NCI-H2171 treated with DMSO at 0.1 percent for 48 hours (cell line): ENCODE data around the gene CBX4.

Experiments
- DNase-seq: peaks from one replicate; lab custom pipeline; 2025; lab: John Stamatoyannopoulos, UW

Gene CBX4

DNA sequence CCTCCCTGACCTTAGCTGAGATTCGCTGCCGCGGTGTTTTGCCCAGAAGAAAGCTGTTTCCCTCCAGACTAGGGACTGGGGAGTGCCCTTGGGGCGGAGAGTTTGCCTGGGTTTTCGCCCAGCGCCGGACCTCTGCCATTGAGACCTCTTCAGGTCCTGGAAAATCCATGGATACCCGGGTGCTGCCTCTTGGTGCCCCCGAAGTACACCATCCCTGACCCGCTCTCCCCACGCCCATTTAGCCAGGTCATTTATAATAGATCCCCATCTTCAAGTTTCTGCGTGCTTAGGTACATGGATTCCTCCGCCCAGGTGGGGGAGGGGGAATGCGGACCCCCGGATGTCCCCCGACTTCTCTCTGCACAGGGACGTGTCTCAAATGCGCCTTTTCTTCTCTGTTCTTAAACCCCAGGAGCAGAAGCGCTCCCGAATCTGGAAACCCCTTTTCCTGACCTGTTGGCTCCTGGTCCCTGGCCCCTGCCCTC is 27.3 kb downstream of the CBX4 start:
- DNase-seq, result peak; percentile 82

DNA sequence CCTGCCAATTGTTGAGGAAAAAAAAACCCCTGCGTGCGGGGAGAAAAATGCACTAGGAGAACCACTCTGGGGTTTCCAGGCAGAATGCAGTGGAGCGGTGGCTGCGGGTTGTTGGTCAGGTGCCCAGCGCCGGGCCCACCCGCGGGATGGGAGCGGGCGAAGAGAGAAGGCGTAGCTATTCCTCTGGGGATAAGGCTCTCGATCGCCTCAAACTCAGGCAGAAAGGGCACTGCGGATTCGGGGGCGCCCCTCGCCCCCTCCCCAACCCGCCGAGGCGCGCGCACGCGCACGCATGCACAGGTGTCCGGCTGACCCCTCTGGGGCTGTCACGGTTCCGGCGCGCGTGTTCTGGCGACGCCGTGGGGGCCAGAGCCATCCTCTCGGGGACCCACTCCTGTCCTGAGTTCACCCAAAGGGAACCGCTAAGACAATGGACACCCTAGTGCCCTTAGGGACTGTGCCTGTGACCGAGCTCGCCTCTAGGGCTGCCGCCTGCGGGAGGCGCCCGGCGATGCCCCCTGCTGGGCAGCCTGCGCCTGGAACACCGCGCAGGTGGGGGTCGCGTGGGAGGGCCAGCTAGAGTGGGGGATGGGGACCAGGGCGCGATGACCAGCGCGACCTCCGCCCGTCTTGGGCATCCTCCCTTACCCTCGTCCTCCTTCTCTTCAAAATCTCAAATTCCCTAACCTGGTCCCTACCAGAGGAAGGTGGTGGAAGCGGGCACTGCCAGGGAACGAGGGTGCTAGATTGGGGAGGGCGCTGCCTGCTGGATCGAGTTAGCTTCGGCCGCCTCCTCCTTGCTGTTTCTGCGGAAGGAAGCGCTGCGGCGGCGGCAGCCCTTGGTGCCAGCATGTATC is 28.0 kb downstream of the CBX4 start:
- peak; percentile 87 for DNase-seq

DNA sequence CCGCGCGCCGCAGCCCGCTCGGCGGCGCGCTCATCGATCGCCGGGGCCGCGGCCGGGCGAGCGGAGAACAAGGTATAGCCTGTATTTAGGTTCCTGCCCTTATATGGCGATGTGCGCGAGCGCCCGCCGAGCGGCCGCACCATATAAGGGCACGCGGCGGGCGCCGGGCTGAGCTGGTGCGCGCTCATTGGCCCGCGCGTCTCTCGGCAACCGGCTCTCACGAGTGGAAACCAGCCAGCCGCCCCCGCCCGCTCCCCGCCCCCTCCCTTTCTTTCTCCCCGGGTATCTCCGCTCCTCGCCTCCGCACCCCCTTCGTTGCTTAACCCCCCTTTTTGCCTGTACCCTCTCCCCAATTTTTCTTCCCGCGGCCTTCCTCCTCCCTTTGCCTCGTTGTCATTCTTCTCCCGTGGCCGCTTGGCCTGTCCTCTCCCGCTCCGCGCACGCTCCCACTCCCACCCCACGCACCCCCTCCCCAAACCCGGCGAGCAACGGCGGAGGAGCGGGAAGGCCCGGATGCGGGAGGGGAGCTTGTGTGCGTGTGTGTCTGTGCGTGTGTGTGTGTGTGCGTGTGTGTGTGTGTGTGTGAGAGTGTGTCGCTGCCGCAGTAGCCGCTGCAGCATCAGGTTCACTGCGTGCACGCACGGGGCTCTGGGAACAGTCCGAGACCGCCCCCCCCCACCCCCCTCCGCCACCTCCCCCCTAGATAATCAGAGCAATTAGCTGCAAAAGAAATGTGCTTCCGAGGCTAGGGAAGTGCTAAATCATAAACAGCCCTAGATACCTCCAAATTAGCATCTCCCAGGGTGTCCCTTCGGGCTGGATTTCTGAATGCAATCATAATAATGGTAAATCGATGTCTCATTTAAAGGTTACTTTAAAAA is 28.9 kb downstream of the CBX4 start:
- DNase-seq, result peak; percentile 95

DNA sequence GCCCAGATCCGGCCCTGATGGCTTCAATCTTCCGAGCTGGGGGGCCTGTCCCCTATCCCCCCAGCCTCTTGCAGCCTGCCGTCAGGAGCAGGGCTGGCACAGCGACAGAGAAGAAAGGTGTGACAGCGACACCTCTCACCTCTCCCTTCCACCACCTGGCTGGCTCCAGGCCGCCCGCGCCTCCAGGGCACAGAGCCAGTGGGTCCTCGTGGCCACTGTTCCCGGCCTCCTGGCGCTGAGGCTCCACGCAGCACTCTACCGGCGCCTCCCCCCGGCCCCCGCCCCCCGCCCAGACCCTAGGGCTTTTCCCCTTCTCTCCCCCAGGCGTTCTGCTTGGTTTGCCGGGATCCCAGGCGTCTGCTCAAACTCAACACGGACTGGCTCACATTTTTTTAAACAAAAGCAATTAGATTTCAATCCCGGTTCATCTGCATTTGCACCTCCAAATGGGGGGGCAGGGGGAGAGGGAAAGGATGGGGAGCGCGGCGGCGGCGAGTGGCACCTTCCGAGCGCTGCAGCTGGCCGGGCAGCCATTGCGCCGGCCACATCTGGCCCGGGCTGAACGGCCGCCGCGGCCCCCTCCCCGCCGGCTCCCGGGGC is 29.6 kb downstream of the CBX4 start:
- peak; percentile 79 for DNase-seq

DNA sequence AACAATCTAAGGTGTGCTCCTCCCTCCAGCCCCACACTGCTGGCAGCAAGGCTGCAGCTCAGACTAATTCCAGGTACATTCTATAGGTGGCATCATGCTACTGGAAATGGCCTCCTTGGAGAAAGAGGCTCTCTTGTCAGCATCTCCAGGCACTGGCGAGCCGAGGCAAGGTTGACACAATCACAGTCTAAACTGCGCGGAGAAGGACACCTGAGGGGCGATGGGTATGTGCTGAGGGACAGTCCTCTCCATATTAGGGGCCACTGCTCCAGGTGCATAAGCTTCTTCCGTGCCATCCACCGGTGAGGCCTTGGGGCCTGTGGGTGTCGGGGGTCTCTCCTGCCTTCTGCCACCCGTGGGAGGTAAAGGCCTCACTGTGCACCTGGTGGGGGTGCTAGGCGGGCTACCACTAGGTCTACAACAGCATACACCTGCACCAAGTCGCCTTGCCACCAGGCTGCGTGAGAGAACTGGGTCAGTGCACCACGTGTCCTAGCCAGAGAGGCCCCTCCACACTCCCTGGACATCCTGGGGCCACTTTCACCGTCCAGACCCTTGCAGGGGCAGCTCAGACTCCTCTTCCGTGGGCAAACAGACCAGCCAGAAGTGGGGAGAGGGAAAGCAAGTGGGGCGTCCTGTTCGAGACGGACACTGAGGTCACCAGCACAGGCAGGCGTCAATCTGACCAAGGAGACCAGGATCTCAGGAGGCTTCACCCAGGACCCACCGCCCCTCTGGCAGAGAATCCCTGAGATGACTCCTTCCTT is 30.3 kb downstream of the CBX4 start:
- DNase-seq, result peak; percentile 36

DNA sequence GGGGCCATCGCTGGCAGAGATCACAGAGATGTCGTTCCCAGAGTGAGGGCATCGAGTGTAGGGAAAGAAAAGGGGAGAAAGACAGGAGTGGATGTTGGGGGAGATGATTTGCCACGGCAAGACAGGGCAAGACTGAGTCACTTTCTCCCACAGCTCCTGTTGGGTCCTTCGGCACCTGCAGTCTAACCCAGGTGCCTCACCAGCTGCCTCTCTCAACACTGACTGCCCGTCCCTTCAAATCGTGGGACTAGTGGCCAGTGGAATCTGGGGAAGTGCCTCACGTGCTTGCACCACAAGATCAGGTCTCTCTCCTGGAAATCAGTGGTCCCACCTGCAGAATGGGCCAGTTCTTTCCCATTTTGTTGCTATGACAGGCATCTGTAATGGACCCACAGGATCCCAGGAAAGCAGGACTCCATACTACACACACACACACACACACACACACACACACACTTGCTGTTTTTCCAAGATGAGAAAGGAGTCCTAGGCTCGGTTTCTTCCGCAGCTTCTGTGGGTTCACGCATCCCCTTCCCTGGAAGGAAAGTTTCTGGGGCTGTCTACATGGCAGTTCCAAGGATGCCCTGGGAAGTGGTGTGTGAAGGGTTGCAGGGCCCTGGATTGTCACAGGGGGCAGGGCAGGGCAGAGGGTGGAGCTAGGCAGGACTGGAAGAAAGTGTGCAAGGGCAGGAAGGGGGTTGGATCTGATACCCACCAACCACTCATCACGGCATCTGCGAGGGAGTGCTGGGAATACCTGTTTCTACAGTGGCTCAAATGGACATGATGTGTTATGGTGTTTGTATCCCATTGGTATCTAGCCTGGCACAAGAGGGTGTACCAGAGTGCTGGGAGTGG is 32.1 kb downstream of the CBX4 start:
- no peak for DNase-seq

DNA sequence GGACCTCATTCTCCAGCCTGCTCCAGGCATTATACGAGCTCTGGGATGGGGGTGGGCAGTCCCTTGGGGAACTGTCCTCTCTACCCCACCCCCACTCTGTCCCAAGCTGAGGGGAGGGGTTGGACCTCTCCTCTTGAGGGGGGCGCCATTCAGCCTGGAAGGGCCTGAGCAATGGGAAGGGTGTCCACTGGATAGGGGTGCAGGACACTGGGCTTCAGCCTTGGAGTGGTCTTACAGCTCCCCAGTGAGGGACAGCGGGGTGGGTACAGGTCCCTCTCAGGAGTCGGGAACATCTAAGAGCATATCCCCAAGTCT is 32.8 kb downstream of the CBX4 start:
- no peak for DNase-seq

DNA sequence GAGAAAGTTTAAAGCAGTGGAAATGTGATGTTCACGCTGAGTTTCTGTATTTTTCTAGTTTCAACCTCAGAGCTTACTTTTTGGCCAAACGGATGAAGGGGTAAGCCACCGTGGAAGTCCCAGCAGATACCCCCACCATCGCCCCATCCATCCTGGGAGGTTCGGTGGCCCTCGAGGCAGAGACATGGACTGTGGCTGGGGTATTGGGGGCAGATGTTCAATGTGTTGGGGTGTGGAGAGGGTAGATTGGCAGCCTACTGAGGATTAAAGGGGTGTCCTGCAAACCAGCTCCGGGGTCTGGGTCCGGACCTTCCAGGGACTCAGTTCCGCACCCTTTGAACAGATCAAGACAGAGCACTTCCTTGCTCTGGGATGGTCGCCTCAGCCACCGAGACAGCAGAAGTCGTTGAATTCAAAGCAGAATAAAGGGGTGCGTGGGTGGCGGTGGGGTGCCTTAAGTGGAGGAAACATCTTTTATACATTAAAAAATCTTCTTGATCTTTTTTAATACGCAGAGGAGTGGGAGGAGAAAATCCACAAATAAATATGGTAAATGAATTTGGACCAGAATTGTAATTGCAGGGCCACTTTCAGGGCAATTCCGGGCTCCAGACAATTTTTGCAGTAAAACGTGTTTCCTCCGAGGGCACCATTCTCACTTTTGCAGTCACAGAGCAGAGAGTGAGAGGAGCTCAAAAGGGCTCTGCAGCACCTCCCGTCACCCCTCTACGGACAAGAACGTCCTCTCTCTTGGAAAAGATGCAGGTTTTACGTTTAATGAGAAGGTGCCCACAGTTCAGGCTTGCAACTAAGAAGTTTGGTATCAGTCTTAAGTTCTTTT is 34.2 kb downstream of the CBX4 start:
- DNase-seq, result no peak

DNA sequence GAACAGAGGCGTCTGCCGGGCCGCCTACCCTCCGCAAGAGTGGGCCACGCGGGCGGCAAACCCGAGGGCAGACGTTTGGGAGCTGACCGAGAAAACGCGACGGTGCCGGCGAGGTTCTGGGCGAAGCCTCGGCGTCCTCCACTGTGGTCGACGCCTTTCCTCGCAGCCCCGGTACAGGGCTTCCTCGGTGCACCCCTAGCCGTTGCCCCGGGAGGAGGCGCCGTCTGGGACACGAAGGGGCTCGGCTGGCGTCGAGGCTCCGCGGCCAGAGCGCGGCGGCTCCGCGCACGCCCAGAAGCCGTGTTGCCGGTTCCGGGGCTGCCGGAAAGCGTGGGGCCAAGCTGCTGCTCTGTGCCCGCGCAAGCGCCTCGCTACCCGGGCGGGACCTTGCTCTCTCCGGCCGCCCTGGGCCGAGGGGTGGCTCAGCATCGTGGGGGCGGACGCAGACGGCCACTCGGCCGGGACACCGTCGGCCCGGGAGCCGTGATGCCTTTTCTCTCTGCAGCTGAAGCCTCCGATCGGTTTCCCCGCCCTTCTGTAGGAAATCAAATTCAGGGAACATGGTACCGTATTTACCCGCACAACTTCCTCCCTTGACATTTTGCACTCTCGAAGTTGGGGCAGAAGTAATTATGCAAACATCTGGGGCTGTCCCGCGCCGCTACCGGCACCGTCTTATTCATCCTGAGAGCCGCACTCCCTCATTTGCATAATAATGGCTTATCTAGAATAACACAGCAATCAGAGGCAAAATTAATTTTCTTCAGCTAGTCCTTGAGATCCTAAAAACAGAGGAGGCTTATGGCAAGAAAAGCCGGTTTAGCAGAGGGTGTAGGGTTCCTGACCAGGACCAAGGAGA is 35.0 kb downstream of the CBX4 start:
- DNase-seq, result no peak

DNA sequence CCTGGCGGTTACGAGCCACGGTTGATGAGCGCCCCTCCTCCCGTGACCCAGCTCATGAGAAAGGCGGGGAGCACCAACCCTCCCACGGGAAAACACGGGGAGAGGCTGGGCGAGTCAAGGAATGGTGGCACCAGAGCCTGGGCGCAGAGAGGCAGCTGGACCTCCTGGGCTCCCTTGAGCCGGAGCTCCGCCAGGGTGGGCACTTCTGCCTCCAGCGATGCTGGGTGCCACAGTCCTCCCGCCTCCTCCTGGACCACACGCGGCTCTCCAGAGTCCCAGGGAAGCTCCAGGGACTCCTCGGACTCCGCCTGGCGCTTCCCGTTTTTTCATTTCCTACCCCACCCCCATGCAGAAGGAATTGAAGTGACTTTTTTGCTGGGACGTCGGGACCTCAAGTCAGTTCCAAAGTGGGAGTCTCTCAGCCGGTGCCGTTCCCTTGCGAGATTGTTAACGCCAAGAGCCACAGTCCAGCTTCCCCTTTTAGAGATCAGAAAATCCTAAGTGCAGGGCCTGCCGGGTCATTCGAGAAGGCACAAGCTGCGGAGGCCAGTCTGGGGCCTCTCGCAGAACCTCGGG is 35.7 kb downstream of the CBX4 start:
- no peak for DNase-seq

DNA sequence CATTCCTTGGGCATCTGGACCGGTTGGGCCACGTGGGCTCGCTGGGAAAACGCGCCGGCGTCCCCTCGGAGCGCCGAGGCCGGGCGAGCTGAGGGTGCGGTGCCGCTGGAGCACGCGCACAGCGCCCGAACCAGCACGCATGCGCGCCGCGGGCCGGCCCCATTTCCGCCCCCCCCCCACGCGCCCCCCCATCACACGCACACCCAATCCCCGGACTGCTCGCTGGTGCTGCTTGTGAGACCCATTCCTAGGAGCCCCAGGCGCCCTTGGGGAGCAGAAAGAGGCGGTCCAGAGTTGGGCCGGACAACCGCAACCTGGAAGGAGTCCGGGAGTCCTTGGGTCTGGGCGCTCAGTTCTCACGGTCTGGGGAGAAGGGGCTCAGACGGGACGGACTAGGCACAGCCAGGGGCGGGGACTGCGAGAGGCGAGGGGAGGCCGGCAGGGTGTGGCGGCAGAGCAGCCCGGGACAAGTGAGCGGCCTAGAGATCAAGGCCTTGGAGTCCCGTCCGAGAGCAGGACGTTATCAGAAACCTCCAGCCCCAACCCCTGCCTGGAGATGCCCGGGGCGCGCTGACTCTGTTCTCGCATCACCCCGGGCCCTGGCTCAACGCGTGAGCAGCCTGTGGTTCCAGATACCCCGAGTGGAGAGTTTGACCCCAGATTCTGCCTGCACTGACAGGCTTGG is 36.4 kb downstream of the CBX4 start:
- DNase-seq, result no peak

DNA sequence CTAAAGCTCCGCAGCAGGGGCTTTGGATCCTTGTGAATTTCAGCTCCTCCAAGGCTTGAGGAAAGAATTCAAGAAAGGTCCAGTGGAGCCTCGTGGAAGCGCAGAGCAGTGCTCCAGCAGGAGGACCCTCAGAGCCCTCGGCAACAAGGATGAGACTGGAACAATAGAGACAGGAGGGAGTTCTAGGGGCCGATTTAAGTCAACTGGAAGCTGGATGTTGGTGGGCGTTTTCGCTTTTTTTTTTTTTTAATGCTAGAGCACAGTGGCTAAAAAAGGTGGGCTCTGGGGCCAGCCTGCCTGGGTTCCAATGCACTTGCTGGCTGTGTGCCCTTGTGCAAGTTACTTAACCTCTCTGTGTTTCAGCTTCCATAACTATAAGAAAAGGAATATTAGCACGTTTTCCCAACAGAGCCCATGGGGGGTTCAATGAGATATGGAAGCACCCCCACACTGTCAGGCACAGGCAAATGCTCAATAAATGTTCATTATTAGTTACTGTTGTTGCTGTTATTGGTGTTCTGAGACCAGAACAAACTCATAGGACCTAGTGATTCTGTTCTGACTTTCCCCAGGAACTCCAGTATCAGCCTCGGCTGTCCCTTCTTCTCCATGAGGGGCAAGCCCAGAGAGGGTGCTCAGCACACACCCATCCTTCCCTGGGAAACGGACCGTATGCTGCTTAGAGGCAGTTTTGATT is 37.1 kb downstream of the CBX4 start:
- DNase-seq, result no peak

DNA sequence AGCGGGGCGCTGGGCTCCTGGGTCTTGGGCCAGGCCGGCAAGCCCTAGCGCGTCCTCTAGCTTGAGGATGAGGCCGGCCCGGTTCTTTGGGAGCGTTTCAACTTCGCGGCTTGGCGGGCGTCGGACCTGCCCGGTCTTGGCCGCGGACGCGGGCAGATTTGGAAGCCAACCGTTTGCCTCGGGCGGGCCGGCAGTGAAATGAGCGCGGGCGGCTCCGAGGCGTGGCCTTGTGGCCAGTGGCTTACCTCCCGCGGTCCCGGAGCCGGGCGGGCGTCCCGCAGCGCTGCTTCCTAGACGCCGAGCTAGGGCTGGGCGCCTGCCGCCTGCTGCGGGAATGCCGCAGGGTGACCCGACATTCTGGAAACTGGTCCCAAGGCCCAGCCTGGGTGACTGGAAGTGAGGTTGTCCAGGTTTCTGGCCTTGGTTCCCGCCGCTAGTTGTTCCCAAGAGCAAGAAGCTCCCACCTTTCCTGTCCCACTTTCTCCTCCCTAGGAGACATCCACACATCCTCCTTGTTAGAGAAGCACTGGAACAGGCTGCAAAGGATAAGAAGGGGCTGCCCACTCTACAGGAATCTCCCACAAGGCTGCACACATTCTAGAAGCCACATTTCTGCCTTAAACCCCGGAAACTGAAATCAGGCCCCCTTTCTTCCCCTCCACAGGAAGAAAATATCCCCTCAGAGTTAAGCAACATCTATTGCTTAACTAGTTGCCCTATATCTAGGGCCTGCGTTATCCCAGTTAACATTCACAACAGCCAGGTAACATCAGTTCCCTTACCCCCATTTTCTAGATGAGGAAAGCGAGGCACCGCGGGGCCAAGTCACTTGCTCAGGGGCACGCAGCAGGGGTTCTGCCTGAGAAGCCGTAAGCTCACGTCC is 37.8 kb downstream of the CBX4 start:
- DNase-seq, result no peak

DNA sequence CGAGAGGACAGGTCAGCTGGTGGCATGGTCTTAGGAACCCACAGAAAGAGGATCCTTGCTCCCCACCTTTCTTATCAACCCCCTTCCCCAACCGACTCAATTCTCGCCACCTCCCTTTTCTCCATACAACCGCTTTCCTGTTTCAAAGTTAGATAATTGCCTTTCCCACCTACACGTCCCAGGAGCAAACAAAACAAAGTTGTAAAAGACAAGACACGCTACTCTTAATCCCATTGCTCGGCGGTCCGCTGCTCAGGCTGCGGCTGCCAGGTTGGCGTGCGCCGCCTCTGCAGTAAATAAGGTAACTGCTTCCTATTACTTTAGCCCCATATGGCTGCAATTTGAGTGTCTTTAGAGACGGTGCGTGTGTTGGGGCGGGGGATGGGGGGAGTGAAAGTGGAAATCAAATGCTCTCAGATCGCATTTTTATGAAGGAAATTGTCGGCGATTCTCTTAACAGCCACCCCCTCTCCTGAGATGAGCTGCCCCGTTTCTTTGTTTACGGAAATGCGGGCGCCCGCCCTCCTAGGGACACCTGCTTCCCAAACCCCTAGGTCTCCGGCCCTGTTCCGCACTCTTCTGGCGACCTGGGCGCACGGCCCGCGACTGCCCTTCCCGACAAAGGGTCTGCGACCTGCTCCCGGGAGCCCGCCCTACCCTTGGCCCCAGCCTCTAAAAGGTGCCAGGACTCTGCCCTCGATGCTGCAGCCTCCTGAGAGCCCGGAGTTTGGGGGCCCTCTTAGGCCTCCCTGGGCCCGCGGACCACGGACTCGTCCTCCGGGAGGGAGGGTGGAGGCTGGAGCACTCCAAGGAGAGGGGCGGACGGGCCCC is 38.7 kb downstream of the CBX4 start:
- peak; percentile 86 for DNase-seq

DNA sequence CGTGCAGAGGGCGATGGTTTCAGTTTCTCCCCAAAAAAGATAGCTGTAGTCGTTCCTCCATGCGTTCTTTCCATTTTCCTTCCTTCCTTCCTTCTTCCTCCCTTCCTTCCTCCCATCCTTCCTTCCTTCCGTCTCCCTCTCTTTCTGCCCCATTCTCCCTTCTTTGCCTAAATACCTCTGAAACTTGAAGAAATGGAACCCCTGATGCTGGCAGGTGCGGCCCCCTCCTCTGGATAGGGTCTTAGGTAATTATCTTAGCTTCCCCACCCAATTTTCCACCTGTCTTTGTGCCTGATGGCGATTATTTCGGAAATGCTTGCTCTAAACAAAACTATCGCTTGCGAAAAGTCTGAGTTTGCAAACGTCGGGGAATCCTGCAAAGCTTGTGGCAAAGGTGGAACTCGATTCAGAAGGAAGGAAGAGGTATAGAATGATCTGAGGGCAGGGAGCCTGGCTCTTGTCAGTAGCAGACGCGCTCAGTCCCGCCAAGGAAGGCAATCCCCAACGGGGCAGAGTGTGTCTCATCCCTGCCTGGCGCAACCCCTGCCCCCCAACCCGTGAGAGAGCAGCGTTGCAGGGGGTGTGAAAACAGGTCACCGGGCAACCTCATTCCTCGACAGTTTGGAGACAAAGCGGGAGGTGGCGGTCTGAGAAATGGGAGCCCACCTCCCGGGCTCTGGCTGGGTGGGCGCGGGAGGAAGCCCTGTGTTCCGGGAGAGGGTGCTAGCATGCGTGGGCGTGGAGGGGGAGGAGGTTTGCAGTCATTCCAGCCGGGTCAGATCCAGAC is 39.5 kb downstream of the CBX4 start:
- DNase-seq, result peak; percentile 34
